GM12872 (cell line): ENCODE results near the gene MSMO1.

Experiments
- CTCF ChIP-seq: IDR thresholded peaks from 3 replicates; pipeline ENCODE4 v1.5.1; 2011; ENCODE audit warnings: low read depth, mild to moderate bottlenecking, low read length, moderate library complexity; ENCODE audit not compliant: insufficient read depth

The MSMO1 gene

GRCh38 chr4:165327211-165328100, at the start of gene MSMO1:
MSMO1 (plus strand) TSS chr4:165327669; CDS start chr4:165333371, 5,702 bp downstream.
- TF ChIP-seq CTCF: no peak

- TF ChIP-seq CTCF: no peak
Measured at GRCh38 chr4:165288226-165288625, 39.2 kb upstream of the MSMO1 start.

GRCh38 chr4:165288639-165289422, 38.6 kb upstream of the MSMO1 start:
- no peak for TF ChIP-seq CTCF

- no peak for TF ChIP-seq CTCF
Measured at GRCh38 chr4:165289423-165289785, 38.1 kb upstream of the MSMO1 start.

- TF ChIP-seq CTCF: no peak
Measured at GRCh38 chr4:165293061-165293460, 34.4 kb upstream of the MSMO1 start.

GRCh38 chr4:165293927-165294649, 33.4 kb upstream of the MSMO1 start:
- no peak for TF ChIP-seq CTCF

GRCh38 chr4:165294907-165295306, 32.6 kb upstream of the MSMO1 start:
- no peak for TF ChIP-seq CTCF
